Stimulated activated naive CD4-positive, alpha-beta T cell treated with Interleukin-2 at 50 U/mL for 16 hours (primary cell): ENCODE data around the gene FAM222A.
"Not testable (repeated sequence)": the region's sequence is repeated elsewhere in the genome, so short reads cannot be mapped to it uniquely, and the experiment has no call there.

Experiments used
- DNase-seq: peaks from one replicate; lab custom pipeline; 2025; lab: John Stamatoyannopoulos, UW

Gene FAM222A

GRCh38 chr12:109693653-109694600, 19.7 kb upstream of the FAM222A start:
- DNase-seq: no peak

- DNase-seq: not testable (repeated sequence)
Observed at GRCh38 chr12:109694629-109695028, 19.0 kb upstream of the FAM222A start.

- no peak for DNase-seq
Observed at GRCh38 chr12:109695416-109695815, 18.2 kb upstream of the FAM222A start.

- no peak for DNase-seq
Observed at GRCh38 chr12:109695961-109696461, 17.6 kb upstream of the FAM222A start.

- no peak for DNase-seq
Observed at GRCh38 chr12:109696485-109697269, 16.9 kb upstream of the FAM222A start.

- no peak for DNase-seq
Observed at GRCh38 chr12:109697270-109697553, 16.4 kb upstream of the FAM222A start.

GRCh38 chr12:109697877-109698468, 15.7 kb upstream of the FAM222A start:
- no peak for DNase-seq

GRCh38 chr12:109698820-109699219, 14.8 kb upstream of the FAM222A start:
- DNase-seq: no peak

- no peak for DNase-seq
Observed at GRCh38 chr12:109701064-109701463, 12.6 kb upstream of the FAM222A start.

GRCh38 chr12:109702111-109702841, 11.3 kb upstream of the FAM222A start:
- no peak for DNase-seq

- no peak for DNase-seq
Observed at GRCh38 chr12:109703684-109704083, 9.9 kb upstream of the FAM222A start.

GRCh38 chr12:109704371-109705098, 9.1 kb upstream of the FAM222A start:
- no peak for DNase-seq

- DNase-seq: no peak
Observed at GRCh38 chr12:109705291-109705690, 8.3 kb upstream of the FAM222A start.

- DNase-seq: no peak
Observed at GRCh38 chr12:109706398-109706746, 7.3 kb upstream of the FAM222A start.

GRCh38 chr12:109706747-109707469, 6.7 kb upstream of the FAM222A start:
- DNase-seq: no peak

- DNase-seq: no peak
Observed at GRCh38 chr12:109707470-109707821, 6.2 kb upstream of the FAM222A start.

- DNase-seq: no peak
Observed at GRCh38 chr12:109708939-109709338, 4.7 kb upstream of the FAM222A start.

- no peak for DNase-seq
Observed at GRCh38 chr12:109709401-109709991, 4.1 kb upstream of the FAM222A start.

GRCh38 chr12:109710205-109710746, 3.3 kb upstream of the FAM222A start:
- no peak for DNase-seq
